OCI-LY3 (cell line): ENCODE results near the gene CNPY4.

Source experiments
- EZH2phosphoT487 ChIP-seq: fragments of 200-600 bp; shearing (Covaris generic); IDR thresholded peaks from 2 replicates; pipeline ENCODE4 v1.6.1; 2018; ENCODE audit warnings: antibody characterized with exemption, mixed run types, low read depth
- TF ChIP-seq, protein P1 (sequence below): fragments of 200-600, 300-600 bp; sonication (generic); IDR thresholded peaks from 2 replicates; pipeline ENCODE4 v1.5.1; 2014; ENCODE audit warnings: antibody characterized with exemption, low read length, low read depth

DNA sequence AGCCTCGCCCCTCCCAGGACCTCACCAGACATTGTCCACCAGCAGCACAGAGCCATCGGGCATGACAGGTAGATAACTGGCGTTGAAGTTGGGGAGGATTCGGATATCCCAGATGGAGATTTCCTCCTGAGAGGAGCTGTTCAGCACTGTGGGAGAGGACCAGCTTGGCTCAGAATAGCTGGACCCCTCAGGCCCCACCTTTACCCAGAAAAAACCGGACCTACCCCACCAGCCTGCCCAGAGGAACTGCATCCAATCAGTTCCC is 37.6 kb downstream of the CNPY4 start:
- TF ChIP-seq, protein P1, sequence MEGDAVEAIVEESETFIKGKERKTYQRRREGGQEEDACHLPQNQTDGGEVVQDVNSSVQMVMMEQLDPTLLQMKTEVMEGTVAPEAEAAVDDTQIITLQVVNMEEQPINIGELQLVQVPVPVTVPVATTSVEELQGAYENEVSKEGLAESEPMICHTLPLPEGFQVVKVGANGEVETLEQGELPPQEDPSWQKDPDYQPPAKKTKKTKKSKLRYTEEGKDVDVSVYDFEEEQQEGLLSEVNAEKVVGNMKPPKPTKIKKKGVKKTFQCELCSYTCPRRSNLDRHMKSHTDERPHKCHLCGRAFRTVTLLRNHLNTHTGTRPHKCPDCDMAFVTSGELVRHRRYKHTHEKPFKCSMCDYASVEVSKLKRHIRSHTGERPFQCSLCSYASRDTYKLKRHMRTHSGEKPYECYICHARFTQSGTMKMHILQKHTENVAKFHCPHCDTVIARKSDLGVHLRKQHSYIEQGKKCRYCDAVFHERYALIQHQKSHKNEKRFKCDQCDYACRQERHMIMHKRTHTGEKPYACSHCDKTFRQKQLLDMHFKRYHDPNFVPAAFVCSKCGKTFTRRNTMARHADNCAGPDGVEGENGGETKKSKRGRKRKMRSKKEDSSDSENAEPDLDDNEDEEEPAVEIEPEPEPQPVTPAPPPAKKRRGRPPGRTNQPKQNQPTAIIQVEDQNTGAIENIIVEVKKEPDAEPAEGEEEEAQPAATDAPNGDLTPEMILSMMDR, result no peak
- no peak for TF ChIP-seq EZH2phosphoT487
